ENCODE measurements around the gene KPNA1.

GRCh38 chr3:122515870-122516269 is 1.1 kb upstream of the KPNA1 start:
- no peak for TF ChIP-seq POLR2A (IDR thresholded peaks at IDR 0.05)
- no peak for TF ChIP-seq POLR2AphosphoS5 (IDR thresholded peaks at IDR 0.05)
- TF ChIP-seq, protein P1, sequence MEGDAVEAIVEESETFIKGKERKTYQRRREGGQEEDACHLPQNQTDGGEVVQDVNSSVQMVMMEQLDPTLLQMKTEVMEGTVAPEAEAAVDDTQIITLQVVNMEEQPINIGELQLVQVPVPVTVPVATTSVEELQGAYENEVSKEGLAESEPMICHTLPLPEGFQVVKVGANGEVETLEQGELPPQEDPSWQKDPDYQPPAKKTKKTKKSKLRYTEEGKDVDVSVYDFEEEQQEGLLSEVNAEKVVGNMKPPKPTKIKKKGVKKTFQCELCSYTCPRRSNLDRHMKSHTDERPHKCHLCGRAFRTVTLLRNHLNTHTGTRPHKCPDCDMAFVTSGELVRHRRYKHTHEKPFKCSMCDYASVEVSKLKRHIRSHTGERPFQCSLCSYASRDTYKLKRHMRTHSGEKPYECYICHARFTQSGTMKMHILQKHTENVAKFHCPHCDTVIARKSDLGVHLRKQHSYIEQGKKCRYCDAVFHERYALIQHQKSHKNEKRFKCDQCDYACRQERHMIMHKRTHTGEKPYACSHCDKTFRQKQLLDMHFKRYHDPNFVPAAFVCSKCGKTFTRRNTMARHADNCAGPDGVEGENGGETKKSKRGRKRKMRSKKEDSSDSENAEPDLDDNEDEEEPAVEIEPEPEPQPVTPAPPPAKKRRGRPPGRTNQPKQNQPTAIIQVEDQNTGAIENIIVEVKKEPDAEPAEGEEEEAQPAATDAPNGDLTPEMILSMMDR (IDR thresholded peaks at IDR 0.05): no peak
